COR-L47 (cell line): ENCODE data around the gene DDR1.
"Not testable (repeated sequence)": the region's sequence is repeated elsewhere in the genome, so short reads cannot be mapped to it uniquely, and the experiment has no call there.

Experiments used
- DNase-seq: peaks from one replicate; lab custom pipeline; 2025; lab: John Stamatoyannopoulos, UW

Gene DDR1

DNA sequence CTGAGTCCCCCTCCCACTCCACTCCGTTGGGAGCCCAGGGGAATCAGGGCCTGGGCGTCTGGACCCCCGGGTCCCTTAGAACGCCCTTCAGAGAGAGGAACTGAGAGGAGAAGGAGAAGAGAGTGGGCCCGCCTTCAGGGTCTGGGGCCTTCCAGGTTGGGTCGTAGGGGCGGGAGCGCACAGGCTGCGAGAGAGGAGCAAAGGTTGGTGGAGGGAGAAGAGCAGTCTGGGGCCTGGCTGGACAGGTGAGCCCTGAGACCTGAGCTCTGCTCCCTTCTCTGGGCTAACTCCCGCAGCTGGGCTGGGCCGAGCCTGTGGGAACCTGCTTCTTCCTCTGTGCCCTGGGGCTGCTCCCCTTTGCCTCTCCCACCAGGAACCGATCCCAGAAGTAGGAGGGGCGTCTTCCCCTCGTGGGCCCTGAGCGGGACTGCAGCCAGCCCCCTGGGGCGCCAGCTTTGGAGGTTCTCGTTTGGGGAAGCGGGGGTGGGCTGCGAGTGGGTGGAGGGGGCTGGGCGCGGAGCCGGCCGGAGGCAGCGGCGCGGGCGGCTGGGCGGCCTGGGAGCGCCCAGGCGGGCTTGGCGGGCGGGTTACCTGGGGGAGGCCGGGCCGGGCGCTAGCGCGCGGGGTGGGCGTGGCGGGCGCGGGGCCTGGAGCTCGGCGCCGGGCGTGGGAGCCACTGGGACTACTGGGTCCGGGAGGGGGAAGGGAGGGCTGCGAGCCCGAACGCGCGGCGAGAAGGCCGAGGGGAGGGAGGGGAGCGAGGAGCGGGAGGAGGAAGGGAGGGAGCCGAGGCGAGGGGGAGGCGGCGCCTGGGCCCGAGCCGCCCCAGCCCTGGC is at the start of gene DDR1:
DDR1 (plus strand) TSS at position 835 of the 836 bp plus-strand sequence. CDS start 4,211 bp downstream, outside the sequence.
- DNase-seq: peak; percentile 74

GRCh38 chr6:30834646-30835045 is 49.7 kb upstream of the DDR1 start:
- no peak for DNase-seq

- DNase-seq: no peak
Observed at GRCh38 chr6:30835576-30835975, 48.7 kb upstream of the DDR1 start.

- DNase-seq: no peak
Observed at GRCh38 chr6:30836431-30836866, 47.9 kb upstream of the DDR1 start.

DNA sequence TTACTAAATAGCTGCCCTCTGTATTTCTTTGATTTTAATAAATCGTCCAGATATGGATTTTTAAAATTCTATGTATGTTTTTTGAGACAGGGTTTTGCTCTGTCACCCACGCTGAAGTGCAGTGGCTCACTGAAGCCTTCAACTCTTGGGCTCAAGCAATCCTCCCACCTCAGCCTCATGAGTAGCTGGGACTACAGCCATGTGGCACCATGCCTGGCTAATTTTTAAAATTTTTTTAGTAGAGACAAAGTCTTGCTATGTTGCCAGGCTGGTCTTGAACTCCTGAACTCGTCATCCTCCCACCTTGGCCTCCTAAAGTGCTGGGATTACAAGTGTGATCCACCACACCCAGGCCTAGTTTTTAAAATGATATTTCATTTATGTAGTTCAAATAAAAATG is 47.4 kb upstream of the DDR1 start:
- no peak for DNase-seq

- DNase-seq: no peak
Observed at GRCh38 chr6:30837432-30837831, 46.9 kb upstream of the DDR1 start.

GRCh38 chr6:30837870-30838269 is 46.4 kb upstream of the DDR1 start:
- DNase-seq: peak; percentile 26

DNA sequence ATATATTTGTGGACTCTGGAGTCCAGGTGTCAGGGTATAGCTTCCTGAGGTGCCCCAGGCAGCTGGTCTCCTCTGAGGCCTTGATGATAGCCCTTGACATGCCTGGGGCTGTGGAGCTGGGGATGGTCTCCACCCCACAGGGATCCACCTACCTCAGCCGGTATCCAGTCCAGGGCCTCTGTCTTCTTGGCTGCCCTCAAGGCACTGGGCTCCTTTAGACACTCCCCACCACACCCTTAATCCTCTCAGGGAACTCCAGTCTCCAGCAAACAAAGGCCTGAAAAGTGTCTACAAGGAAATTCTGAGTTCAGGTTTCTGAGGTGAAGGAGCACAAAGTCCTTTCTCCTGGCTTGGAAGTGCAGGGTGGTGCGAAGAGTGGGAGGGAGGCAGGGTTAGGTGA is 44.6 kb upstream of the DDR1 start:
- no peak for DNase-seq

GRCh38 chr6:30840084-30840934 is 44.0 kb upstream of the DDR1 start:
- no peak for DNase-seq

DNA sequence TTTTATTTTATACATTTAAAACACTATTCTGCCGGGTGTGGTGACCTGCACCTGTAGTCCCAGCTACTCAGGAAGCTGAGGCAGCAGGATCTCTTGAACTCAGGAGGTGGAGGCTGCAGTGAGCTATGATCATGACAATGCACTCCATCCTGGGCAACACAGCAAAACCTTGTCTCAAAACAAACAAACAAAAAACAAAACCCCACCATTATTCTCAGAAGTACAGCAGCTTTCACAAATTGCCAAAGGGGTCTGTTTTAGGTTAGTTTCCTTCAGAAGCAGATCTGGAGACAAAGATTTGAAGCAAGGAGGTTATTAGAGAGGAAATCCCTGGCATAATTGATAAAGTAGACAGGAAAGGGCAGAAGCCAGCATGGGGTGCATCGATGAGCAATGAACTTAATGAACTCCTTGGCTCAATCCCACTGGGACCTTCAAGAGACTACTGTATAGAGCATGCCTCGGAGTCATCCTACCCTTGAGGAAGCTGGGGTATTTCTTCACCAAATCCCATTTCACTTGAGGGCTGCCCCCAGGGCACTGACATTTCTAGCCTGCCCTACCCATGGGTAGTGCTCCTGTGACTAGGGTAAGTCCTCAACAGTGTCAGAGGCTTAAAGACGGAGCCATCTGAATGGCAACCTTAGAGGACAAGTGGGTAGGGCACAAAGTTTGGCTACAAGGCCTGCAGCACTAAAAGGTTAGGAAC is 43.2 kb upstream of the DDR1 start:
- no peak for DNase-seq

GRCh38 chr6:30841644-30842504 is 42.4 kb upstream of the DDR1 start:
- DNase-seq: no peak

DNA sequence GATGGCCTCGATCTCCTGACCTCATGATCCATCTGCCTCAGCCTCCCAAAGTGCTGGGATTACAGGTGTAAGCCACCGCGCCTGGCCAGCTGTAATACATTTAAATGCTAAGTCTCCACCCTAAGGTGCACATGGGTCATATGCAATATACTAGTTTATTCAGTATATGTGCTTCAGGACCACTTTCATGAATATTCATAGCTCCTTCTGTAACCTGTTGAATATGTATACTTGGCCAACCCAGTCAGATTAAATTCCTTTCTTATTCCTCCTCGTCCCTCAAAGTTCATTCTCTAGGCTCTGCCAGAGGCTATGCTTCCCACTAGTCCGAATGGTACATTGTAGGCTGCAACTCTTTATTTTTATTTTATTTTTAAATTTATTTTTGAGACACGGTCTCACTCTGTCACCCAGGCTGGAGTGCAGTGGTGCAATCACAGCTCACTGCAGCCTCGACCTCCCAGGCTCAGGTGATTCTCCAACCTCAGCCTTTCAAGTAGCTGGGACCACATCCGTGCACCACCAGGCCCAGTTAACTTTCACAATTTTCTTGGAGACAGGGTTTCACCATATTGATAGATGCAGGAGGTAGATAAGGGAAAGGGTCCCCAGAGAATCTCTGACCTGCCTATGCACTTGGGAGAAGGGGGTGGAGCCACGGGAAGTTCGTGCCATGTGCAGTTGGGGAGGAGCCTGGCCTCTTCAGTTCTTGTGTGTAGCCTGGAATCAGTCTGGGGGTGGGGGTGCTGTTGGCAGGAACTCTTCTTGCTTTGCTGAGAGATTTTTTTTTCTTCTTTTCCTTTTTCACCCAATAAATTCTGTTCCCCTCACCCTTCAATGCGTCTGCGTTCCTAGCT is 41.3 kb upstream of the DDR1 start:
- no peak for DNase-seq

DNA sequence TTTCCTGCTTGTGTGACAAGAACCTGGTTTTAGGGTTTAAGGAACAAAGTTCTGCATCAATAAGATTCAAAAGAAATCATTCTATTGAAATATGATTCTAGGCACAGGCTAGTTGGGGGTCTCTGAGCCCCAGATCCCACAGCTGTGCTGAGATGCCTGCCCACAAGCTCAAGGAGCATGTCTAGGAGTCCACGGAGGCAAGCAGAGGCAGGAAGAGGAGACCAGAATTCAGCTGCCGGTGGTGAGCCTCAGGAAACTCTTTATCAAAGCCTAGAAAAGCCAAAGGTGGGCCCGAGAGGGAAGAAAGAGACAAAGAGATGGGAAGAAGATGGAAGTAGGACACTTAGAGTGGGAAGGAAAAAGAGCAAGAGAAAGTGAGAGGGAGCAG is 40.7 kb upstream of the DDR1 start:
- DNase-seq: no peak

DNA sequence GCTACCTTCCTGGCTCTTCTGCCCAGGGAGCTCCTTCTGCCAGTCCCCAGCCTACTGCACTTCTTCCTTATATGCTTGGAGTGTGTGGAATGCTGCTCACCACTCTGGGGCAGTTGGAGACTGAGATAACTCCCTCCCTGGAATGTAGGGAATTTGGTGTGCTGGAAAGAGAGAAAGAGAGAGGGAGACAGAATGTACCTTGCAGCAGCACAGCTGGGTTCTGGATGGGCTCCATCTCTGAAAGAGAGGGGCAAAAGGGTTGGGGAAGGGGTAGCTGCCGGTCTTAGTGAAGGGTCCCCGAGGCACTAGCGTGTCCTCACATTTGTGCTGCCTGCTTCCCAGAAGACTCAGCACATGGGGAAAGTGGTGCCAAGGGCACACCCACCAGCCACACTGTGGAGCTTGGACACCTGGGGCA is 40.2 kb upstream of the DDR1 start:
- no peak for DNase-seq

GRCh38 chr6:30845183-30845582 is 39.1 kb upstream of the DDR1 start:
- DNase-seq: no peak

- no peak for DNase-seq
Observed at GRCh38 chr6:30847421-30847970, 36.8 kb upstream of the DDR1 start.

GRCh38 chr6:30847971-30848436 is 36.3 kb upstream of the DDR1 start:
- no peak for DNase-seq

GRCh38 chr6:30849903-30850651 is 34.2 kb upstream of the DDR1 start:
- DNase-seq: no peak

- not testable (repeated sequence) for DNase-seq
Observed at GRCh38 chr6:30852459-30852858, 31.9 kb upstream of the DDR1 start.
